Endothelial cell of umbilical vein (primary cell): ENCODE data around the gene ZNRF3. TPM values are rescaled to one million over a fixed set of nuclear protein-coding genes. Genes with fewer than 3 reads are reported as not detected.

Source experiments
- BruUV-seq: library from RNA; stranded (reverse); fragments of 400-500 nt; replicated peaks from 2 replicates; lab custom pipeline; 2021; lab: Mats Ljungman, UMichigan
- CTCF ChIA-PET: fragments of 300-600, 350-600 bp; sonication (Branson Sonifier 250); formaldehyde crosslinking; loops from one replicate; lab custom pipeline; 2021; ENCODE audit warnings: antibody characterized with exemption, inconsistent platforms; lab: Charles Lee
- POLR2A ChIA-PET: fragments of 300-600, 350-600 bp; sonication (Branson Sonifier 250); formaldehyde crosslinking; loops from one replicate; lab custom pipeline; 2021; ENCODE audit warnings: antibody characterized with exemption, inconsistent platforms; lab: Charles Lee
- DNase-seq: peaks from one replicate; pipeline ENCODE4 v3.0.0-alpha.2; 2011; ENCODE audit warnings: low read depth, low spot score
- FAIRE-seq: peaks from 2 replicates; lab custom pipeline; 2011; peaks lifted over from hg19 to GRCh38; lab: Jason Lieb, UNC
- H2AFZ ChIP-seq: 2 replicates; pipeline ENCODE4 v1.6.0; 2012; ENCODE audit warnings: low read depth, low read length, control low read depth, inconsistent platforms
- H3K27ac ChIP-seq: 2 replicates; pipeline ENCODE4 v1.5.1; 2011; ENCODE audit warnings: low read depth, mild to moderate bottlenecking, control low read depth, low read length, moderate library complexity; ENCODE audit not compliant: insufficient read depth
- H3K27me3 ChIP-seq, 2 experiments: 2 replicates each; pipeline versions ENCODE4 v1.6.0 to v1.6.1; 2011; ENCODE audit warnings: low read length in 2 of 2, mixed read lengths in 1 of 2; ENCODE audit not compliant: control insufficient read depth in 2 of 2, insufficient read depth in 2 of 2
- H3K36me3 ChIP-seq, 2 experiments: 2 replicates in 1 of 2; 3 replicates in 1 of 2; pipeline ENCODE4 v1.5.1; 2011; ENCODE audit warnings: low read length in 2 of 2, mild to moderate bottlenecking in 1 of 2, moderate library complexity in 1 of 2; ENCODE audit not compliant: control insufficient read depth in 2 of 2, insufficient read depth in 2 of 2; ENCODE audit errors: extremely low read depth in 1 of 2
- H3K4me1 ChIP-seq: 3 replicates; pipeline ENCODE4 v1.5.1; 2011; ENCODE audit warnings: mild to moderate bottlenecking, low read length; ENCODE audit not compliant: control insufficient read depth, insufficient read depth; ENCODE audit errors: extremely low read depth
- H3K4me2 ChIP-seq: 2 replicates; pipeline ENCODE4 v1.6.1; 2011; ENCODE audit warnings: low read length, control low read depth, mixed read lengths; ENCODE audit not compliant: insufficient read depth
- H3K4me3 ChIP-seq, 3 experiments: fragments of 200-600 bp in 1 of 3; sonication (generic), shearing (Covaris generic) in 1 of 3; replicated peaks in 1 of 3; 2 replicates each; pipeline ENCODE4 v1.5.1; 2011 to 2016; ENCODE audit warnings: control low read depth in 3 of 3, low read length in 3 of 3, mild to moderate bottlenecking in 2 of 3, inconsistent platforms in 1 of 3, low read depth in 1 of 3, moderate library complexity in 1 of 3; ENCODE audit not compliant: insufficient read depth in 1 of 3
- H3K79me2 ChIP-seq: 2 replicates; pipeline ENCODE4 v1.6.0; 2012; ENCODE audit warnings: low read length, inconsistent platforms; ENCODE audit not compliant: control insufficient read depth, insufficient read depth
- H3K9ac ChIP-seq: replicated peaks from 2 replicates; pipeline ENCODE3; 2011; ENCODE audit warnings: low read length, control low read depth; ENCODE audit not compliant: insufficient read depth; ENCODE audit errors: extremely low read depth
- H3K9me1 ChIP-seq: replicated peaks from 3 replicates; pipeline ENCODE4 v1.6.0; 2011; ENCODE audit warnings: mild to moderate bottlenecking, low read length; ENCODE audit not compliant: control insufficient read depth, insufficient read depth; ENCODE audit errors: extremely low read depth
- H3K9me3 ChIP-seq: replicated peaks from 2 replicates; pipeline ENCODE4 v1.5.1; 2012; ENCODE audit warnings: low read length, inconsistent platforms; ENCODE audit not compliant: control insufficient read depth, insufficient read depth
- H4K20me1 ChIP-seq: replicated peaks from 2 replicates; pipeline ENCODE3; 2011; ENCODE audit warnings: mild to moderate bottlenecking, low read length; ENCODE audit not compliant: control insufficient read depth, insufficient read depth; ENCODE audit errors: extremely low read depth
- CTCF ChIP-seq, 2 donors: IDR thresholded peaks; 1 replicate in 1 of 2; 2 replicates in 1 of 2; pipeline ENCODE4 v1.5.1; 2011; ENCODE audit warnings: low read length in 2 of 2, mild to moderate bottlenecking in 2 of 2, moderate library complexity in 2 of 2, control low read depth in 1 of 2, inconsistent platforms in 1 of 2, low read depth in 1 of 2; ENCODE audit not compliant: insufficient read depth in 1 of 2; ENCODE audit errors: extremely low read depth in 1 of 2
- EZH2 ChIP-seq: IDR thresholded peaks from 2 replicates; pipeline ENCODE4 v1.6.1; 2012; ENCODE audit warnings: borderline replicate concordance, low read depth, mild to moderate bottlenecking, moderate library complexity, low read length, inconsistent platforms; ENCODE audit not compliant: severe bottlenecking
- FOS ChIP-seq: IDR thresholded peaks from 2 replicates; pipeline ENCODE4 v1.6.1; 2011; ENCODE audit warnings: mild to moderate bottlenecking, low read length, moderate library complexity, borderline replicate concordance; ENCODE audit not compliant: insufficient read depth
- GATA2 ChIP-seq: IDR thresholded peaks from 2 replicates; pipeline ENCODE4 v1.7.0; 2011; ENCODE audit warnings: low read depth, mild to moderate bottlenecking, moderate library complexity, mixed read lengths, low read length; ENCODE audit not compliant: insufficient read length, insufficient read depth
- JUN ChIP-seq: IDR thresholded peaks from 2 replicates; pipeline ENCODE4 v1.6.1; 2011; ENCODE audit warnings: borderline replicate concordance, low read depth; ENCODE audit not compliant: insufficient read length, insufficient read depth
- MYC ChIP-seq: IDR thresholded peaks from one replicate; pipeline ENCODE4 v1.6.1; 2011; ENCODE audit warnings: mild to moderate bottlenecking, low read depth, low read length
- POLR2A ChIP-seq: IDR thresholded peaks from 2 replicates; pipeline ENCODE4 v1.6.1; 2012; ENCODE audit warnings: low read depth, mild to moderate bottlenecking, control low read depth, low read length
- POLR2AphosphoS5 ChIP-seq: IDR thresholded peaks from 2 replicates; pipeline ENCODE4 v1.6.1; 2012; ENCODE audit warnings: low read depth, mild to moderate bottlenecking, control low read depth, low read length, moderate library complexity; ENCODE audit not compliant: insufficient read depth
- dilution Hi-C: fragments of 300-500 bp; cut with MboI; formaldehyde crosslinking; loops from one replicate; pipeline ENCODE4 v1.15.0; 2019; ENCODE audit warnings: low sequenced_read_pairs; ENCODE audit not compliant: extremely low pct_ligation_motif_present
- intact Hi-C: fragments of 100-400 bp; cut with micrococcal nuclease; formaldehyde crosslinking; loops from one replicate; pipeline ENCODE4 v1.10.0; 2022
- polyA plus RNA-seq, 4 experiments: library from polyadenylated mRNA; depleted of rRNA in 3 of 4; stranded (reverse) in 3 of 4; unstranded in 1 of 4; fragments of >200 nt; gene quantifications; 2 replicates each; pipeline versions ENCODE4 v1.2.1 to v1.2.3, GENCODE V29; 2011 to 2012; ENCODE audit warnings: missing spikeins in 1 of 4
- total RNA-seq: library from RNA; stranded (reverse); gene quantifications from 2 replicates; pipeline ENCODE4 v1.2.3, GENCODE V29; 2021
- TF ChIP-seq, protein P1 (sequence below): IDR thresholded peaks from 2 replicates; pipeline ENCODE4 v1.6.1; 2011; ENCODE audit not compliant: insufficient read depth, insufficient read length

ZNRF3 gene
- total and polyA plus RNA-seq, 2 donors (not counting 3 experiments of a cell fraction or from before 2014, with no cell fraction given): 2.7 to 5.2 TPM

DNA sequence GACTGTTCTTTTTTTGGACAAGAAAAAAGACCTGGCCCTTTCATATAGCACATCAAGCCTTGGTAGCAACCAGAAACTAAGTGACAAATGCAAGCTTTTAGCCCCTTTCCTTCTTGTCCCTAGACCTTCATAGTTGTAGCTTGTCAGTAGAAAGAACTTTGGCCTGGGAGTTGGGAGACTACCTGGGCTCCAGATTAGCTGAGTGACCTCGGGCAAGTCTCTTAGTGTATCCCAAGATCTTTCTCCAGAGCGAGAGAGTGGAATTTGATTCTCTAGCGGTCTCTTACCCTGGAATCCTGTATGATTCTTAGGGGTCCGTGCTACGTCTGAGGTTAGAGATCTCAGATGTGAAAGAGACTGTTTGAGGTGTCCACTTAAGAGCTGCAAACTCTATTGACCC lies 59.0 kb downstream of the ZNRF3 start:
- ChIA-PET POLR2A (no interaction called here), CTCF (interaction anchor here (1.2 kb wide), 1 partner anchor 9 kb away, joined by 5 read pairs; no protein-coding TSS in a partner anchor)
- DNase-seq: no peak
- Histone ChIP-seq H3K9ac (no peak overlapping the region), H3K27ac (no peak overlapping the region), H4K20me1 (no peaks in the 10 kb centered on the region), H3K36me3 (no peaks in the 10 kb centered on the region), H3K27me3 (no peaks in the 10 kb centered on the region), H3K4me3 (no peak overlapping the region), H3K4me2 (no peak overlapping the region), H3K9me1 (no peaks in the 10 kb centered on the region), H2AFZ (no peak overlapping the region), H3K79me2 (peaks cover 2% of the 10 kb centered on the region), H3K4me1 (peaks cover 7% of the 10 kb centered on the region), H3K9me3 (no peaks in the 10 kb centered on the region)
- intact Hi-C loops: no loop called here
- no peak for TF ChIP-seq POLR2AphosphoS5
- no peak for TF ChIP-seq POLR2A
- TF ChIP-seq MYC: no peak
- no peak for TF ChIP-seq GATA2
- TF ChIP-seq FOS: no peak
- no peak for TF ChIP-seq JUN
- TF ChIP-seq CTCF (IDR thresholded peaks at IDR 0.05; ENCODE audit: extremely low read depth in 1 of 2, insufficient read depth in 1 of 2, low read depth in 1 of 2, low read length in 2 of 2): no peak
- TF ChIP-seq, protein P1, sequence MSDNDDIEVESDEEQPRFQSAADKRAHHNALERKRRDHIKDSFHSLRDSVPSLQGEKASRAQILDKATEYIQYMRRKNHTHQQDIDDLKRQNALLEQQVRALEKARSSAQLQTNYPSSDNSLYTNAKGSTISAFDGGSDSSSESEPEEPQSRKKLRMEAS: no peak
- TF ChIP-seq EZH2: no peak
- no peak for FAIRE-seq
- dilution Hi-C loops: no loop called here
- BruUV-seq: no TSS peak
